ENCODE data around the gene RARB.

- TF ChIP-seq TCF4 (CRISPR knock-in tag; IDR thresholded peaks at IDR 0.05; ENCODE audit: borderline replicate concordance) (peak; percentile 66; the same call in 1 of the 2 replicates), ZNF565 (CRISPR knock-in tag; conservative IDR thresholded peaks at IDR 0.05; ENCODE audit: low read depth) (no peak), ZFP3 (CRISPR knock-in tag; IDR thresholded peaks at IDR 0.05) (no peak), ZFP30 (CRISPR knock-in tag; IDR thresholded peaks at IDR 0.05) (no peak), ARNTL (CRISPR knock-in tag; IDR thresholded peaks at IDR 0.05; ENCODE audit: borderline replicate concordance, low read depth) (no peak), PPARA (CRISPR knock-in tag; IDR thresholded peaks at IDR 0.05; ENCODE audit: borderline replicate concordance) (no peak), GLIS3 (CRISPR knock-in tag; IDR thresholded peaks at IDR 0.05) (no peak), ZC3H10 (CRISPR knock-in tag; IDR thresholded peaks at IDR 0.05) (no peak), BACH2 (CRISPR knock-in tag; IDR thresholded peaks at IDR 0.05; ENCODE audit: borderline replicate concordance) (no peak)
- TF ChIP-seq, protein P1, sequence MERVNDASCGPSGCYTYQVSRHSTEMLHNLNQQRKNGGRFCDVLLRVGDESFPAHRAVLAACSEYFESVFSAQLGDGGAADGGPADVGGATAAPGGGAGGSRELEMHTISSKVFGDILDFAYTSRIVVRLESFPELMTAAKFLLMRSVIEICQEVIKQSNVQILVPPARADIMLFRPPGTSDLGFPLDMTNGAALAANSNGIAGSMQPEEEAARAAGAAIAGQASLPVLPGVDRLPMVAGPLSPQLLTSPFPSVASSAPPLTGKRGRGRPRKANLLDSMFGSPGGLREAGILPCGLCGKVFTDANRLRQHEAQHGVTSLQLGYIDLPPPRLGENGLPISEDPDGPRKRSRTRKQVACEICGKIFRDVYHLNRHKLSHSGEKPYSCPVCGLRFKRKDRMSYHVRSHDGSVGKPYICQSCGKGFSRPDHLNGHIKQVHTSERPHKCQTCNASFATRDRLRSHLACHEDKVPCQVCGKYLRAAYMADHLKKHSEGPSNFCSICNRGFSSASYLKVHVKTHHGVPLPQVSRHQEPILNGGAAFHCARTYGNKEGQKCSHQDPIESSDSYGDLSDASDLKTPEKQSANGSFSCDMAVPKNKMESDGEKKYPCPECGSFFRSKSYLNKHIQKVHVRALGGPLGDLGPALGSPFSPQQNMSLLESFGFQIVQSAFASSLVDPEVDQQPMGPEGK (CRISPR knock-in tag; IDR thresholded peaks at IDR 0.05; ENCODE audit: borderline replicate concordance): no peak
- TF ChIP-seq, protein P2, sequence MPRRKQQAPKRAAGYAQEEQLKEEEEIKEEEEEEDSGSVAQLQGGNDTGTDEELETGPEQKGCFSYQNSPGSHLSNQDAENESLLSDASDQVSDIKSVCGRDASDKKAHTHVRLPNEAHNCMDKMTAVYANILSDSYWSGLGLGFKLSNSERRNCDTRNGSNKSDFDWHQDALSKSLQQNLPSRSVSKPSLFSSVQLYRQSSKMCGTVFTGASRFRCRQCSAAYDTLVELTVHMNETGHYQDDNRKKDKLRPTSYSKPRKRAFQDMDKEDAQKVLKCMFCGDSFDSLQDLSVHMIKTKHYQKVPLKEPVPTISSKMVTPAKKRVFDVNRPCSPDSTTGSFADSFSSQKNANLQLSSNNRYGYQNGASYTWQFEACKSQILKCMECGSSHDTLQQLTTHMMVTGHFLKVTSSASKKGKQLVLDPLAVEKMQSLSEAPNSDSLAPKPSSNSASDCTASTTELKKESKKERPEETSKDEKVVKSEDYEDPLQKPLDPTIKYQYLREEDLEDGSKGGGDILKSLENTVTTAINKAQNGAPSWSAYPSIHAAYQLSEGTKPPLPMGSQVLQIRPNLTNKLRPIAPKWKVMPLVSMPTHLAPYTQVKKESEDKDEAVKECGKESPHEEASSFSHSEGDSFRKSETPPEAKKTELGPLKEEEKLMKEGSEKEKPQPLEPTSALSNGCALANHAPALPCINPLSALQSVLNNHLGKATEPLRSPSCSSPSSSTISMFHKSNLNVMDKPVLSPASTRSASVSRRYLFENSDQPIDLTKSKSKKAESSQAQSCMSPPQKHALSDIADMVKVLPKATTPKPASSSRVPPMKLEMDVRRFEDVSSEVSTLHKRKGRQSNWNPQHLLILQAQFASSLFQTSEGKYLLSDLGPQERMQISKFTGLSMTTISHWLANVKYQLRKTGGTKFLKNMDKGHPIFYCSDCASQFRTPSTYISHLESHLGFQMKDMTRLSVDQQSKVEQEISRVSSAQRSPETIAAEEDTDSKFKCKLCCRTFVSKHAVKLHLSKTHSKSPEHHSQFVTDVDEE (CRISPR knock-in tag; IDR thresholded peaks at IDR 0.05): peak; percentile 95
- TF ChIP-seq, protein P3, sequence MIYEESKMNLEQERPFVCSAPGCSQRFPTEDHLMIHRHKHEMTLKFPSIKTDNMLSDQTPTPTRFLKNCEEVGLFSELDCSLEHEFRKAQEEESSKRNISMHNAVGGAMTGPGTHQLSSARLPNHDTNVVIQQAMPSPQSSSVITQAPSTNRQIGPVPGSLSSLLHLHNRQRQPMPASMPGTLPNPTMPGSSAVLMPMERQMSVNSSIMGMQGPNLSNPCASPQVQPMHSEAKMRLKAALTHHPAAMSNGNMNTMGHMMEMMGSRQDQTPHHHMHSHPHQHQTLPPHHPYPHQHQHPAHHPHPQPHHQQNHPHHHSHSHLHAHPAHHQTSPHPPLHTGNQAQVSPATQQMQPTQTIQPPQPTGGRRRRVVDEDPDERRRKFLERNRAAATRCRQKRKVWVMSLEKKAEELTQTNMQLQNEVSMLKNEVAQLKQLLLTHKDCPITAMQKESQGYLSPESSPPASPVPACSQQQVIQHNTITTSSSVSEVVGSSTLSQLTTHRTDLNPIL (CRISPR knock-in tag; IDR thresholded peaks at IDR 0.05; ENCODE audit: low read depth): no peak; the same call in 1 of the 2 replicates
- TF ChIP-seq, protein P4, sequence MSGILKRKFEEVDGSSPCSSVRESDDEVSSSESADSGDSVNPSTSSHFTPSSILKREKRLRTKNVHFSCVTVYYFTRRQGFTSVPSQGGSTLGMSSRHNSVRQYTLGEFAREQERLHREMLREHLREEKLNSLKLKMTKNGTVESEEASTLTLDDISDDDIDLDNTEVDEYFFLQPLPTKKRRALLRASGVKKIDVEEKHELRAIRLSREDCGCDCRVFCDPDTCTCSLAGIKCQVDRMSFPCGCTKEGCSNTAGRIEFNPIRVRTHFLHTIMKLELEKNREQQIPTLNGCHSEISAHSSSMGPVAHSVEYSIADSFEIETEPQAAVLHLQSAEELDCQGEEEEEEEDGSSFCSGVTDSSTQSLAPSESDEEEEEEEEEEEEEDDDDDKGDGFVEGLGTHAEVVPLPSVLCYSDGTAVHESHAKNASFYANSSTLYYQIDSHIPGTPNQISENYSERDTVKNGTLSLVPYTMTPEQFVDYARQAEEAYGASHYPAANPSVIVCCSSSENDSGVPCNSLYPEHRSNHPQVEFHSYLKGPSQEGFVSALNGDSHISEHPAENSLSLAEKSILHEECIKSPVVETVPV (CRISPR knock-in tag; IDR thresholded peaks at IDR 0.05): no peak
Measured at GRCh38 chr3:25458420-25458814, 30.4 kb downstream of the RARB start.

Measured in SK-N-SH treated with all-trans-retinoic acid at 6 μM for 48 hours (cell line).